Neural cell (in vitro differentiated cells): ENCODE data around the gene SEC16A. TPM values are rescaled to one million over a fixed set of nuclear protein-coding genes. Genes with fewer than 3 reads are reported as not detected.

ENCODE experiments used
- H2AFZ ChIP-seq: fragments of 200-600, 300-800 bp; sonication (generic), shearing (Covaris generic); 2 replicates; pipeline ENCODE4 v1.6.0; 2014; ENCODE audit warnings: low read depth, mild to moderate bottlenecking, antibody characterized with exemption, low read length, moderate library complexity
- H3F3A ChIP-seq: fragments of 200-600 bp; shearing (Covaris generic); 2 replicates; pipeline ENCODE4 v1.6.1; 2016; ENCODE audit warnings: mild to moderate bottlenecking, moderate library complexity, mixed read lengths, antibody characterized with exemption, low read length; ENCODE audit not compliant: insufficient read depth, poor library complexity, severe bottlenecking
- H3K27ac ChIP-seq: fragments of 200-600, 300-800 bp; sonication (generic), shearing (Covaris generic); 2 replicates; pipeline ENCODE4 v1.5.1; 2014; ENCODE audit warnings: mild to moderate bottlenecking, low read length, moderate library complexity
- H3K27me3 ChIP-seq: fragments of 300-800, 200-600 bp; sonication (generic), shearing (Covaris generic); 2 replicates; pipeline ENCODE4 v1.6.0; 2014; ENCODE audit warnings: mild to moderate bottlenecking, low read depth, low read length, moderate library complexity; ENCODE audit not compliant: insufficient read depth
- H3K36me3 ChIP-seq: fragments of 300-800, 200-600 bp; sonication (generic), shearing (Covaris generic); 2 replicates; pipeline ENCODE4 v1.5.1; 2014; ENCODE audit warnings: mild to moderate bottlenecking, antibody characterized with exemption, low read length, moderate library complexity; ENCODE audit not compliant: insufficient read depth
- H3K4me2 ChIP-seq: fragments of 300-800, 200-600 bp; sonication (generic), shearing (Covaris generic); 2 replicates; pipeline ENCODE4 v1.6.0; 2014; ENCODE audit warnings: mild to moderate bottlenecking, low read length
- H3K4me3 ChIP-seq: fragments of 300-800, 200-600 bp; sonication (generic), shearing (Covaris generic); 2 replicates; pipeline ENCODE4 v1.5.1; 2014; ENCODE audit warnings: mild to moderate bottlenecking, low read length, moderate library complexity
- H3K79me2 ChIP-seq: fragments of 200-600 bp; shearing (Covaris generic); replicated peaks from 2 replicates; pipeline ENCODE4 v1.6.0; 2014; ENCODE audit warnings: mild to moderate bottlenecking, low read length, moderate library complexity; ENCODE audit not compliant: insufficient read depth
- H3K9ac ChIP-seq: fragments of 300-800, 200-600 bp; sonication (generic), shearing (Covaris generic); 2 replicates; pipeline ENCODE4 v1.6.1; 2016; ENCODE audit warnings: mild to moderate bottlenecking, low read length, mixed read lengths
- H3K9me2 ChIP-seq: fragments of 200-600 bp; shearing (Covaris generic); 2 replicates; pipeline ENCODE4 v1.6.1; 2016; ENCODE audit warnings: mild to moderate bottlenecking, low read length, mixed read lengths; ENCODE audit not compliant: insufficient read depth
- H3K9me3 ChIP-seq: fragments of 200-600, 300-800 bp; sonication (generic), shearing (Covaris generic); 2 replicates; pipeline ENCODE4 v1.6.1; 2016; ENCODE audit warnings: mild to moderate bottlenecking, mixed run types, low read length, moderate library complexity, mixed read lengths
- H4K20me1 ChIP-seq: fragments of 200-600 bp; shearing (Covaris generic); 2 replicates; pipeline ENCODE4 v1.6.1; 2016; ENCODE audit warnings: mild to moderate bottlenecking, mixed run types; ENCODE audit not compliant: insufficient read depth
- EP300 ChIP-seq: fragments of 450-650 bp; conservative IDR thresholded peaks from 2 replicates; pipeline ENCODE4 v1.6.1; 2014; ENCODE audit warnings: antibody characterized with exemption, mild to moderate bottlenecking, moderate library complexity; ENCODE audit not compliant: poor library complexity, severe bottlenecking
- EZH2 ChIP-seq: fragments of 200-600, 300-800 bp; shearing (Covaris generic), sonication (generic); IDR thresholded peaks from 2 replicates; pipeline ENCODE4 v1.6.1; 2014; ENCODE audit warnings: antibody characterized with exemption, low read length, borderline replicate concordance, mild to moderate bottlenecking; ENCODE audit not compliant: insufficient read depth, poor library complexity, severe bottlenecking
- MXI1 ChIP-seq: fragments of 450-650 bp; conservative IDR thresholded peaks from 2 replicates; pipeline ENCODE4 v1.6.1; 2014; ENCODE audit warnings: antibody characterized with exemption, mild to moderate bottlenecking; ENCODE audit not compliant: poor library complexity, severe bottlenecking
- POLR2AphosphoS5 ChIP-seq: IDR thresholded peaks from 2 replicates; pipeline ENCODE4 v1.6.1; 2012
- RAD21 ChIP-seq: fragments of 450-650 bp; conservative IDR thresholded peaks from 2 replicates; pipeline ENCODE4 v1.6.1; 2014; ENCODE audit warnings: antibody characterized with exemption, mild to moderate bottlenecking, moderate library complexity
- SMC3 ChIP-seq: fragments of 450-650 bp; conservative IDR thresholded peaks from 2 replicates; pipeline ENCODE4 v1.6.1; 2014; ENCODE audit warnings: antibody characterized with exemption, mild to moderate bottlenecking, moderate library complexity; ENCODE audit not compliant: poor library complexity
- TAF1 ChIP-seq: IDR thresholded peaks from 2 replicates; pipeline ENCODE4 v1.6.1; 2012; ENCODE audit warnings: low read depth
- polyA plus RNA-seq: library from polyadenylated mRNA; depleted of rRNA; stranded (reverse); fragments of >200 nt; gene quantifications from 2 replicates; pipeline ENCODE4 v1.2.3, GENCODE V29; 2014
- TF ChIP-seq, protein P1 (sequence below): IDR thresholded peaks from 2 replicates; pipeline ENCODE4 v1.6.1; 2012; ENCODE audit warnings: borderline replicate concordance
- TF ChIP-seq, protein P2 (sequence below): fragments of 450-650 bp; IDR thresholded peaks from 2 replicates; pipeline ENCODE4 v1.5.1; 2014; ENCODE audit warnings: antibody characterized with exemption, mild to moderate bottlenecking, moderate library complexity; ENCODE audit not compliant: poor library complexity, severe bottlenecking

The SEC16A gene
- polyA plus RNA-seq, 1 donor from 2014 or later: 15.4 TPM

DNA sequence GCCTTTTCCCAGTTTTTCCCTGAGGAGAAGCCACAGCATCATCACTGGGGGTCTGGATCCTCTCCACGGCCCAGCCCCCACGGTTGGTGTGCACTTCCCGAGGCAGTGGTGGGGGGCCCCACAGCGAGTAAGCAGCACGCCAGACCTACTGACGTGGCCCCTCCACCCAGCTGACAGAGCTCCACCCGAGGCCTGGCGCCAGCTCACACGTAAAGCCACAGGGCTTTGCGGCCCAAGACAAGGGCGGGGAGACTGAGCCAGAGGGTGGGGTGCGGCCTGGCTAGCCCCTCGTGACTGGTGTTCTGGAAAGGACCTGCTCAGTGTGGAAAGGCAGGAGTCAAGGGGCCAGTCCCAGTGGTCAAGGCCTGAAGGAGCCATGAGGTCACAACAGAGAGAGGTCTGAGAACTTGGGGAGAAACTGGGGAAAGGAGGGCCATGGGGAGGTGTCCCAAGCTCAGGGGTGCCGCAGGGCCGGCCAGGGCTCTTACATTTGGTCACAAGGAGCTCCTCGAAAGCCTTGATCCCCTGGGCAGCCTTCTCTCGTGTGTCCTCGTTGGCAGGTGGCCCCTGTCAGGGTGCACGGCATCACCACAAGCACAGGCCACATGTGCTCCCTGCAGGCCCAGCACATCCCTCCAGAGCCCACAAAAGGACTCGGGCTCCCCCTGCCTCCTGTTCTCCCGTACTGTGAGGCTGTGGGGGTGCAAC lies 88.4 kb downstream of the SEC16A start:
- H3K9ac ChIP-seq: no peak overlapping the region
- H2AFZ ChIP-seq: no peak overlapping the region
- H3K9me2 ChIP-seq: no peaks in the 10 kb centered on the region
- no peaks in the 10 kb centered on the region for H4K20me1 ChIP-seq
- H3K9me3 ChIP-seq: no peaks in the 10 kb centered on the region
- H3K4me2 ChIP-seq: no peak overlapping the region
- TF ChIP-seq, protein P1, sequence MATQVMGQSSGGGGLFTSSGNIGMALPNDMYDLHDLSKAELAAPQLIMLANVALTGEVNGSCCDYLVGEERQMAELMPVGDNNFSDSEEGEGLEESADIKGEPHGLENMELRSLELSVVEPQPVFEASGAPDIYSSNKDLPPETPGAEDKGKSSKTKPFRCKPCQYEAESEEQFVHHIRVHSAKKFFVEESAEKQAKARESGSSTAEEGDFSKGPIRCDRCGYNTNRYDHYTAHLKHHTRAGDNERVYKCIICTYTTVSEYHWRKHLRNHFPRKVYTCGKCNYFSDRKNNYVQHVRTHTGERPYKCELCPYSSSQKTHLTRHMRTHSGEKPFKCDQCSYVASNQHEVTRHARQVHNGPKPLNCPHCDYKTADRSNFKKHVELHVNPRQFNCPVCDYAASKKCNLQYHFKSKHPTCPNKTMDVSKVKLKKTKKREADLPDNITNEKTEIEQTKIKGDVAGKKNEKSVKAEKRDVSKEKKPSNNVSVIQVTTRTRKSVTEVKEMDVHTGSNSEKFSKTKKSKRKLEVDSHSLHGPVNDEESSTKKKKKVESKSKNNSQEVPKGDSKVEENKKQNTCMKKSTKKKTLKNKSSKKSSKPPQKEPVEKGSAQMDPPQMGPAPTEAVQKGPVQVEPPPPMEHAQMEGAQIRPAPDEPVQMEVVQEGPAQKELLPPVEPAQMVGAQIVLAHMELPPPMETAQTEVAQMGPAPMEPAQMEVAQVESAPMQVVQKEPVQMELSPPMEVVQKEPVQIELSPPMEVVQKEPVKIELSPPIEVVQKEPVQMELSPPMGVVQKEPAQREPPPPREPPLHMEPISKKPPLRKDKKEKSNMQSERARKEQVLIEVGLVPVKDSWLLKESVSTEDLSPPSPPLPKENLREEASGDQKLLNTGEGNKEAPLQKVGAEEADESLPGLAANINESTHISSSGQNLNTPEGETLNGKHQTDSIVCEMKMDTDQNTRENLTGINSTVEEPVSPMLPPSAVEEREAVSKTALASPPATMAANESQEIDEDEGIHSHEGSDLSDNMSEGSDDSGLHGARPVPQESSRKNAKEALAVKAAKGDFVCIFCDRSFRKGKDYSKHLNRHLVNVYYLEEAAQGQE: no peak
- TF ChIP-seq RAD21 (no peak), EP300 (no peak), MXI1 (no peak), SMC3 (no peak), POLR2AphosphoS5 (no peak), TAF1 (no peak), EZH2 (no peak)
- TF ChIP-seq, protein P2, sequence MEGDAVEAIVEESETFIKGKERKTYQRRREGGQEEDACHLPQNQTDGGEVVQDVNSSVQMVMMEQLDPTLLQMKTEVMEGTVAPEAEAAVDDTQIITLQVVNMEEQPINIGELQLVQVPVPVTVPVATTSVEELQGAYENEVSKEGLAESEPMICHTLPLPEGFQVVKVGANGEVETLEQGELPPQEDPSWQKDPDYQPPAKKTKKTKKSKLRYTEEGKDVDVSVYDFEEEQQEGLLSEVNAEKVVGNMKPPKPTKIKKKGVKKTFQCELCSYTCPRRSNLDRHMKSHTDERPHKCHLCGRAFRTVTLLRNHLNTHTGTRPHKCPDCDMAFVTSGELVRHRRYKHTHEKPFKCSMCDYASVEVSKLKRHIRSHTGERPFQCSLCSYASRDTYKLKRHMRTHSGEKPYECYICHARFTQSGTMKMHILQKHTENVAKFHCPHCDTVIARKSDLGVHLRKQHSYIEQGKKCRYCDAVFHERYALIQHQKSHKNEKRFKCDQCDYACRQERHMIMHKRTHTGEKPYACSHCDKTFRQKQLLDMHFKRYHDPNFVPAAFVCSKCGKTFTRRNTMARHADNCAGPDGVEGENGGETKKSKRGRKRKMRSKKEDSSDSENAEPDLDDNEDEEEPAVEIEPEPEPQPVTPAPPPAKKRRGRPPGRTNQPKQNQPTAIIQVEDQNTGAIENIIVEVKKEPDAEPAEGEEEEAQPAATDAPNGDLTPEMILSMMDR: no peak
- H3K27ac ChIP-seq: no peak overlapping the region
- H3K79me2 ChIP-seq: peaks cover 18% of the 10 kb centered on the region
- H3K27me3 ChIP-seq: no peaks in the 10 kb centered on the region
- no peaks in the 10 kb centered on the region for H3F3A ChIP-seq
- no peak overlapping the region for H3K4me3 ChIP-seq
- peaks cover 3% of the 10 kb centered on the region for H3K36me3 ChIP-seq

DNA sequence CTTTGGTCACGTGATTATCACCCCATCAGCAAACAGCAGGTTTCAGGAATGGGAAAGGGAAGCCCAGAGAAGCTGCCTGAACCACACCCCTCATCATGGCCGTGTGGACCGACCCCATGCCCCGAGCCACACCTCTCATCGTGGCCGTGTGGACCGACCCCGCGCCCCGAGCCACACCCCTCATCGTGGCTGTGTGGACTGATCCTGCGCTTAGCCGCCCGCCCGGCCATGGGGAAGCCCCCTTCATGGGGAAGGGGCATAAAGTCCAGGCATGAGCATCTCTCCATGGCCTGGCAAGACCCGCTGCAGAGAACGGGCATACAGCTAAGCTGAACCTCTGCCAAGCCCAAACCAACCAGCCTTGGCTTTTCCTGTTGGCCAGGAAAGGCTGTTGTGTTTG lies 89.3 kb downstream of the SEC16A start:
- peaks cover 8% of the 10 kb centered on the region for H3K79me2 ChIP-seq
- no peaks in the 10 kb centered on the region for H3K27me3 ChIP-seq
- no peak overlapping the region for H3K4me2 ChIP-seq
- H3K9me2 ChIP-seq: no peaks in the 10 kb centered on the region
- H2AFZ ChIP-seq: no peak overlapping the region
- H4K20me1 ChIP-seq: no peaks in the 10 kb centered on the region
- H3K4me3 ChIP-seq: no peak overlapping the region
- H3K27ac ChIP-seq: no peak overlapping the region
- peaks cover under 1% of the 10 kb centered on the region for H3K36me3 ChIP-seq
- no peaks in the 10 kb centered on the region for H3F3A ChIP-seq
- TF ChIP-seq EP300 (no peak), SMC3 (no peak), RAD21 (no peak), EZH2 (no peak), TAF1 (no peak), POLR2AphosphoS5 (no peak), MXI1 (no peak)
- TF ChIP-seq, protein P1: no peak
- TF ChIP-seq, protein P2: no peak
- no peaks in the 10 kb centered on the region for H3K9me3 ChIP-seq
- H3K9ac ChIP-seq: no peak overlapping the region
